ENCODE measurements around the gene GCN1.
"Not testable (repeated sequence)": the region's sequence is repeated elsewhere in the genome, so short reads cannot be mapped to it uniquely, and the experiment has no call there.

Gene GCN1

GRCh38 chr12:120194534-120195395 is at the start of gene GCN1:
TSS of gene GCN1 (minus strand) at chr12:120194715. CDS start at chr12:120194697, 18 bp downstream.
- peak; percentile 82 for DNase-seq

- DNase-seq = no peak
These were observed 48.6 kb upstream of the GCN1 start for GRCh38 chr12:120242971-120243699.

- no peak for DNase-seq
These were observed 47.8 kb upstream of the GCN1 start for GRCh38 chr12:120242275-120242799.

GRCh38 chr12:120241561-120242274 is 47.2 kb upstream of the GCN1 start:
- DNase-seq = no peak

GRCh38 chr12:120240495-120240833 is 45.9 kb upstream of the GCN1 start:
- DNase-seq = no peak

- DNase-seq = no peak
These were observed 45.4 kb upstream of the GCN1 start for GRCh38 chr12:120239776-120240494.

- no peak for DNase-seq
These were observed 44.4 kb upstream of the GCN1 start for GRCh38 chr12:120238839-120239445.

- no peak for DNase-seq
These were observed 43.7 kb upstream of the GCN1 start for GRCh38 chr12:120238217-120238616.

GRCh38 chr12:120237360-120238171 is 43.1 kb upstream of the GCN1 start:
- no peak for DNase-seq

- not testable (repeated sequence) for DNase-seq
These were observed 42.3 kb upstream of the GCN1 start for GRCh38 chr12:120236809-120237208.

GRCh38 chr12:120235369-120236323 is 41.1 kb upstream of the GCN1 start:
- DNase-seq = no peak

- peak; percentile 60 for DNase-seq
These were observed 40.3 kb upstream of the GCN1 start for GRCh38 chr12:120234643-120235368.

- peak; percentile 78 for DNase-seq
These were observed 36.9 kb upstream of the GCN1 start for GRCh38 chr12:120231316-120232011.

GRCh38 chr12:120230974-120231315 is 36.4 kb upstream of the GCN1 start:
- DNase-seq = no peak

- DNase-seq = peak; percentile 43
These were observed 35.9 kb upstream of the GCN1 start for GRCh38 chr12:120230326-120230973.

- DNase-seq = peak; percentile 73
These were observed 35.2 kb upstream of the GCN1 start for GRCh38 chr12:120229487-120230325.

GRCh38 chr12:120229071-120229486 is 34.6 kb upstream of the GCN1 start:
- peak; percentile 73 for DNase-seq
